MM.1S (cell line): ENCODE data around the gene TRIM15.

Experiments used
- CTCF ChIP-seq: fragments of 300-600 bp; sonication (generic); IDR thresholded peaks from 2 replicates; pipeline ENCODE4 v1.5.1; 2016; ENCODE audit warnings: antibody characterized with exemption, low read length, mixed read lengths
- EZH2 ChIP-seq: fragments of 300-600 bp; sonication (generic); optimal IDR thresholded peaks from 2 replicates; pipeline ENCODE3; 2017; ENCODE audit warnings: low read depth, mild to moderate bottlenecking, antibody characterized with exemption, low read length, mixed read lengths
- EZH2phosphoT487 ChIP-seq: fragments of 300-600 bp; sonication (generic); IDR thresholded peaks from 2 replicates; pipeline ENCODE4 v1.6.1; 2018; ENCODE audit warnings: antibody characterized with exemption, low read length

GRCh38 chr6:30156262-30156599 lies 7.1 kb upstream of the TRIM15 start:
- no peak for TF ChIP-seq CTCF
- TF ChIP-seq EZH2: no peak
- no peak for TF ChIP-seq EZH2phosphoT487
